Neural progenitor cell (in vitro differentiated cells): ENCODE measurements around the gene PGAP1. TPM values are rescaled to one million over a fixed set of nuclear protein-coding genes. Genes with fewer than 3 reads are reported as not detected.

Source experiments
- DNase-seq: peaks from one replicate; pipeline ENCODE4 v3.0.0-alpha.2; 2016; ENCODE audit warnings: low spot score
- H2AFZ ChIP-seq: fragments of 200-600 bp; sonication (generic); replicated peaks from 2 replicates; pipeline ENCODE4 v1.6.1; 2016; ENCODE audit warnings: antibody characterized with exemption
- H3F3A ChIP-seq: fragments of 200-600 bp; sonication (generic); 2 replicates; pipeline ENCODE4 v1.6.1; 2016; ENCODE audit warnings: antibody characterized with exemption, low read depth
- H3K27ac ChIP-seq: fragments of 200-600 bp; sonication (generic); 2 replicates; pipeline ENCODE4 v1.5.1; 2016; ENCODE audit warnings: mild to moderate bottlenecking
- H3K27me3 ChIP-seq: fragments of 200-600 bp; sonication (generic); 2 replicates; pipeline ENCODE4 v1.6.1; 2016; ENCODE audit warnings: mild to moderate bottlenecking, moderate library complexity
- H3K36me3 ChIP-seq: fragments of 200-600 bp; sonication (generic); 2 replicates; pipeline ENCODE4 v1.5.1; 2016
- H3K4me1 ChIP-seq: fragments of 200-600 bp; sonication (generic); 2 replicates; pipeline ENCODE4 v1.6.1; 2016; ENCODE audit warnings: mixed run types
- H3K4me2 ChIP-seq: fragments of 200-600 bp; sonication (generic); 2 replicates; pipeline ENCODE4 v1.6.1; 2016
- H3K4me3 ChIP-seq: fragments of 200-600 bp; sonication (generic); 2 replicates; pipeline ENCODE4 v1.5.1; 2016
- H3K79me2 ChIP-seq: fragments of 200-600 bp; sonication (generic); 2 replicates; pipeline ENCODE4 v1.6.1; 2016; ENCODE audit warnings: low read depth
- H3K9ac ChIP-seq: fragments of 200-600 bp; sonication (generic); 2 replicates; pipeline ENCODE4 v1.6.1; 2016
- H3K9me3 ChIP-seq: fragments of 200-600 bp; sonication (generic); 2 replicates; pipeline ENCODE4 v1.5.1; 2016; ENCODE audit warnings: low read depth
- H4K20me1 ChIP-seq: fragments of 200-600 bp; sonication (generic); 2 replicates; pipeline ENCODE4 v1.6.1; 2016; ENCODE audit warnings: low read depth
- H3K27ac Mint-ChIP-seq: 3 replicates; pipeline ENCODE4 v1.8.0; 2021; ENCODE audit warnings: mixed read lengths
- H3K27me3 Mint-ChIP-seq: 2 replicates; pipeline ENCODE4 v1.8.0; 2022; ENCODE audit warnings: low read depth, mild to moderate bottlenecking, inconsistent platforms, moderate library complexity, mixed read lengths; ENCODE audit not compliant: insufficient read depth
- H3K36me3 Mint-ChIP-seq: 3 replicates; pipeline ENCODE4 v1.8.0; 2021; ENCODE audit warnings: mixed read lengths
- H3K4me1 Mint-ChIP-seq: 3 replicates; pipeline ENCODE4 v1.8.0; 2021; ENCODE audit warnings: mixed read lengths
- H3K4me3 Mint-ChIP-seq: 3 replicates; pipeline ENCODE4 v1.8.0; 2021; ENCODE audit warnings: mild to moderate bottlenecking, moderate library complexity, mixed read lengths
- H3K9me3 Mint-ChIP-seq: 3 replicates; pipeline ENCODE4 v1.8.0; 2020; ENCODE audit warnings: mixed read lengths
- EZH2 ChIP-seq: fragments of 200-600 bp; sonication (generic); IDR thresholded peaks from 2 replicates; pipeline ENCODE4 v1.6.1; 2017; ENCODE audit warnings: antibody characterized with exemption, mild to moderate bottlenecking, moderate library complexity
- EZH2phosphoT487 ChIP-seq: fragments of 200-600 bp; sonication (generic); IDR thresholded peaks from 2 replicates; pipeline ENCODE4 v1.6.1; 2017; ENCODE audit warnings: antibody characterized with exemption
- total RNA-seq: library from RNA; depleted of rRNA; stranded (reverse); fragments of >200 nt; gene quantifications from 2 replicates; pipeline ENCODE4 v1.2.3, GENCODE V29; 2015; ENCODE audit warnings: low replicate concordance
- TF ChIP-seq, protein P1 (sequence below): fragments of 200-600 bp; sonication (generic); IDR thresholded peaks from 2 replicates; pipeline ENCODE4 v1.5.1; 2017; ENCODE audit warnings: antibody characterized with exemption, mild to moderate bottlenecking

PGAP1 gene, protein sequence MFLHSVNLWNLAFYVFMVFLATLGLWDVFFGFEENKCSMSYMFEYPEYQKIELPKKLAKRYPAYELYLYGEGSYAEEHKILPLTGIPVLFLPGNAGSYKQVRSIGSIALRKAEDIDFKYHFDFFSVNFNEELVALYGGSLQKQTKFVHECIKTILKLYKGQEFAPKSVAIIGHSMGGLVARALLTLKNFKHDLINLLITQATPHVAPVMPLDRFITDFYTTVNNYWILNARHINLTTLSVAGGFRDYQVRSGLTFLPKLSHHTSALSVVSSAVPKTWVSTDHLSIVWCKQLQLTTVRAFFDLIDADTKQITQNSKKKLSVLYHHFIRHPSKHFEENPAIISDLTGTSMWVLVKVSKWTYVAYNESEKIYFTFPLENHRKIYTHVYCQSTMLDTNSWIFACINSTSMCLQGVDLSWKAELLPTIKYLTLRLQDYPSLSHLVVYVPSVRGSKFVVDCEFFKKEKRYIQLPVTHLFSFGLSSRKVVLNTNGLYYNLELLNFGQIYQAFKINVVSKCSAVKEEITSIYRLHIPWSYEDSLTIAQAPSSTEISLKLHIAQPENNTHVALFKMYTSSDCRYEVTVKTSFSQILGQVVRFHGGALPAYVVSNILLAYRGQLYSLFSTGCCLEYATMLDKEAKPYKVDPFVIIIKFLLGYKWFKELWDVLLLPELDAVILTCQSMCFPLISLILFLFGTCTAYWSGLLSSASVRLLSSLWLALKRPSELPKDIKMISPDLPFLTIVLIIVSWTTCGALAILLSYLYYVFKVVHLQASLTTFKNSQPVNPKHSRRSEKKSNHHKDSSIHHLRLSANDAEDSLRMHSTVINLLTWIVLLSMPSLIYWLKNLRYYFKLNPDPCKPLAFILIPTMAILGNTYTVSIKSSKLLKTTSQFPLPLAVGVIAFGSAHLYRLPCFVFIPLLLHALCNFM
- total RNA-seq, result 65.5 and 107 TPM in 2 replicates

DNA sequence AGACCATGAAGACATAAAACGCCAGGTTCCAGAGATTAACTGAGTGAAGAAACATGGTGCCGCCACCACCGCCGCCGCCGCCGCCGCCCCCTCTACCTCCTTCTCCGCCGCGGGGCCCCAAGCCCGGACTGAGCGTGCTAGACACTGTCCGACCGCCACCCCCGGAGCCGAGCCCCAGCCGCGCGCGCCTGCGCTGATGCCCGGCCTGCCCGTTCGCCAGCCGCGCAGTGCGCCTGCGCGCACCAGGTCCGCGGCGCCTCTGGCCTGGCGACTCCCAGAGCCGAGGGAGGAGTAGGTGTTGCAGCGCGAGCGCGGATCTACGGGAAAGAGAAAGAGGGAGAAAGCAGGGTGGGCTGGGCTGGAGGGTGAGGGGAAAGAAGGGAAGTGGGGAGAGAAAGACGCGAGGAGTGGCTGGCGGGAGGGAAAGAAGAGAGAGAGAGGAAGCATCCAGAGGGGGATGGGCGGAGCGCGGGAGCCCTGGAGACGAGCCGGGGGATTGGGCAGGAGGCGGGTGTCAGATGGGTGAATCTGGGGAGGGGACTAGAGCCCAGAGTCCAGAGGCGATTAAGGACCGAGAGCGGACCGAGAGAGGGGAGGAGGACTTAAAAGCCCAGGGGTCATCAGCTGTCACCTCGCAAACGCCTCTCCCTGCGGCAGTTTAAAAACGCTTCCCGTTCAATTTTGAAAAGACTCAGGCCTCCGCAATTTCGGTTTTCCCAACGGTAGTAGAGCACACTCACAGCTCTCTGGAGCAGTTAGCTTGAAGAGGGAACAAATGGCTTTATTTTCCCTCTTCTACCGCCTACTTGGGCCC, at the start of gene PGAP1:
PGAP1 (minus strand) TSS at position 146 of the 814 bp plus-strand sequence; CDS start at position 55, 91 bp downstream.
- peaks cover 6% of the 10 kb centered on the region for H3K36me3 Mint-ChIP-seq
- Histone ChIP-seq H3K9me3 (no peaks in the 10 kb centered on the region), H3K4me3 (peak within 1 kb of the TSS; percentile 92), H3K36me3 (no peaks in the 10 kb centered on the region), H3F3A (peaks cover 32% of the 10 kb centered on the region), H2AFZ (peak within 1 kb of the TSS; percentile 63), H3K27me3 (no peaks in the 10 kb centered on the region), H3K79me2 (peaks cover 46% of the 10 kb centered on the region), H4K20me1 (peaks cover 29% of the 10 kb centered on the region), H3K27ac (peak within 1 kb of the TSS; percentile 93), H3K4me2 (peak within 1 kb of the TSS; percentile 89), H3K4me1 (peaks cover 20% of the 10 kb centered on the region), H3K9ac (peak within 1 kb of the TSS; percentile 77)
- H3K9me3 Mint-ChIP-seq, result no peaks in the 10 kb centered on the region
- TF ChIP-seq EZH2phosphoT487 (no peak), EZH2 (no peak)
- TF ChIP-seq, protein P1, sequence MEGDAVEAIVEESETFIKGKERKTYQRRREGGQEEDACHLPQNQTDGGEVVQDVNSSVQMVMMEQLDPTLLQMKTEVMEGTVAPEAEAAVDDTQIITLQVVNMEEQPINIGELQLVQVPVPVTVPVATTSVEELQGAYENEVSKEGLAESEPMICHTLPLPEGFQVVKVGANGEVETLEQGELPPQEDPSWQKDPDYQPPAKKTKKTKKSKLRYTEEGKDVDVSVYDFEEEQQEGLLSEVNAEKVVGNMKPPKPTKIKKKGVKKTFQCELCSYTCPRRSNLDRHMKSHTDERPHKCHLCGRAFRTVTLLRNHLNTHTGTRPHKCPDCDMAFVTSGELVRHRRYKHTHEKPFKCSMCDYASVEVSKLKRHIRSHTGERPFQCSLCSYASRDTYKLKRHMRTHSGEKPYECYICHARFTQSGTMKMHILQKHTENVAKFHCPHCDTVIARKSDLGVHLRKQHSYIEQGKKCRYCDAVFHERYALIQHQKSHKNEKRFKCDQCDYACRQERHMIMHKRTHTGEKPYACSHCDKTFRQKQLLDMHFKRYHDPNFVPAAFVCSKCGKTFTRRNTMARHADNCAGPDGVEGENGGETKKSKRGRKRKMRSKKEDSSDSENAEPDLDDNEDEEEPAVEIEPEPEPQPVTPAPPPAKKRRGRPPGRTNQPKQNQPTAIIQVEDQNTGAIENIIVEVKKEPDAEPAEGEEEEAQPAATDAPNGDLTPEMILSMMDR, result no peak
- DNase-seq, result peak; percentile 98
- H3K4me1 Mint-ChIP-seq, result peaks cover 19% of the 10 kb centered on the region
- H3K27me3 Mint-ChIP-seq, result peaks cover 7% of the 10 kb centered on the region
- peak within 1 kb of the TSS; percentile 99 for H3K4me3 Mint-ChIP-seq
- peak within 1 kb of the TSS; percentile 99 for H3K27ac Mint-ChIP-seq

DNA sequence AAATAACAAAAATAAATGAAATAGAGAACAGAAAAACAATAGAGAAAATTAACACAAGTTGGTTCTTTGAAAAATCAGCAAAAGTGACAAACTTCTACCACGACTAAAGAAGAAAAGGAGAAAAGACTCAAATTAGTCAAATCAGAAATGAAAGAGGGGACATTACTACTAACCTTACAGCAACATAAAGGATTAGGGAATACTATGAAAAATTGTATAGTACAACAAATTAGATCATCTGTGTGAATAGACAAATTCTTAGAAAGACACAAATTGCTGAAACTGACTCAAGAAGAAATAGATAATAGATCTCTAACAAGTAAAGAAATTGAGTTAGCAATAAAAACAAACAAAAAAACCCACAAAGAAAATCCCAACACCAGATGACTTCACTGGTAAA, 48.5 kb upstream of the PGAP1 start:
- H3K9me3 Mint-ChIP-seq, result peaks cover 12% of the 10 kb centered on the region
- no peak overlapping the region for H3K4me3 Mint-ChIP-seq

More for the DNA sequence above, 48.5 kb upstream of the PGAP1 start:
- peaks cover 24% of the 10 kb centered on the region for H3F3A ChIP-seq
- no peaks in the 10 kb centered on the region for H3K27me3 Mint-ChIP-seq
- H3K4me3 ChIP-seq, result no peak overlapping the region
- H3K27ac Mint-ChIP-seq, result no peak overlapping the region
- no peak overlapping the region for H3K9ac ChIP-seq
- peaks cover 7% of the 10 kb centered on the region for H3K4me1 Mint-ChIP-seq
- H3K36me3 ChIP-seq, result no peaks in the 10 kb centered on the region
- H3K4me2 ChIP-seq, result no peak overlapping the region
- H3K27ac ChIP-seq, result no peak overlapping the region
- no peak for DNase-seq
- no peak overlapping the region for H2AFZ ChIP-seq
- H3K36me3 Mint-ChIP-seq, result no peaks in the 10 kb centered on the region
- H3K27me3 ChIP-seq, result no peaks in the 10 kb centered on the region
- H3K9me3 ChIP-seq, result no peaks in the 10 kb centered on the region
- H3K79me2 ChIP-seq, result no peaks in the 10 kb centered on the region
- peaks cover 16% of the 10 kb centered on the region for H3K4me1 ChIP-seq
- TF ChIP-seq, protein P1, result no peak
- no peak for TF ChIP-seq EZH2phosphoT487
- no peak for TF ChIP-seq EZH2
- no peaks in the 10 kb centered on the region for H4K20me1 ChIP-seq
